T-helper 9 cell (primary cell): Measurements from ENCODE around the gene IGF1R.
A peak's percentile ranks its signal among the peaks of the same experiment; 100 is the strongest.
"Not testable (repeated sequence)": the region's sequence is repeated elsewhere in the genome, so short reads cannot be mapped to it uniquely, and the experiment has no call there.

Experiments
- DNase-seq: peaks from one replicate; pipeline ENCODE4 v3.0.0-alpha.2; 2020
- total RNA-seq, 2 donors: gene quantifications; one replicate each; lab custom pipeline; 2026; lab: John Stamatoyannopoulos, UW

The IGF1R gene
- 32.3 to 58.0 reads per million in 2 donors for total RNA-seq

DNA sequence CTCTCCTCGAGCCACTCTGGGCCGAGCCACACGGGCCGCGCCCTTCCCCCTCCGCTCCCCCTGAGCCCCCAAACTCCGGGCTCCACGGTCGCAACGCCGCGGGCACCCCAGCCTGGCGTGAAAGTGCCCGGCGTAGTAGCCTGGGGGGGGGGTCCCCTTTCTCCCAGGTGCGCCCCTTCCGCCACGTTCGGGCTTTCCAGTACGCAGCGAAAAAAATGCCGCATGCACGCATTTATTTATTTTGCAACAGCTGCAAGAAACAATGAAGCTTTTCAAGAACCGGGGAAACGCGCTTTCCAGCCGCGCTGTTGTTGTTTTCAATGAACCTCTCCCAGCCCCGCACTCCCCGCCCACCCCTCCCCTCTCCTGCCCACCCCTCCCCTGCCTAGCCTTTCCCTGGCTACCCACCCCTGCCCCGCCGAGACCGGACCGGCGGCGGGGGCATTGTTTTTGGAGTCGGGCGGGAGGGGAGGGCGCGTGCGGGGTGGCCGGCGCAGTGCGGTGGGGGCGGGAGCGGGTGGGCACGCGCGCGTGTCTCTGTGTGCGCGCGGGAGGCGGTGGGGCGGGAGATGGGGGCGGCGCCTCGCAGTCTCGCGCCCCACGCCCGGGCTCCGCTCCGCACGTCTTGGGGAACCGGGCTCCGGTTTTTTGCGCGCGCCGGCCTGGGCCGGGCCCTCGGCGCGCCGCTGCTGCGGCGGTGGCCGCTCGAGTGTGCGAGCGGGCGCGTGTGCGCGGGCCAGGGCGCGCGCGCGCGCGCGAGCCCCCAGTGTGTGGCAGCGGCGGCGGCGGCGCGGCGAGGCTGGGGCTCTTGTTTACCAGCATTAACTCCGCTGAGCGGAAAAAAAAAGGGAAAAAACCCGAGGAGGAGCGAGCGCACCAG lies at the start of gene IGF1R:
Gene IGF1R (plus strand): TSS at position 766 of the 880 bp plus-strand sequence. CDS start 1,043 bp downstream, outside the sequence.
- DNase-seq, result peak; percentile 73

DNA sequence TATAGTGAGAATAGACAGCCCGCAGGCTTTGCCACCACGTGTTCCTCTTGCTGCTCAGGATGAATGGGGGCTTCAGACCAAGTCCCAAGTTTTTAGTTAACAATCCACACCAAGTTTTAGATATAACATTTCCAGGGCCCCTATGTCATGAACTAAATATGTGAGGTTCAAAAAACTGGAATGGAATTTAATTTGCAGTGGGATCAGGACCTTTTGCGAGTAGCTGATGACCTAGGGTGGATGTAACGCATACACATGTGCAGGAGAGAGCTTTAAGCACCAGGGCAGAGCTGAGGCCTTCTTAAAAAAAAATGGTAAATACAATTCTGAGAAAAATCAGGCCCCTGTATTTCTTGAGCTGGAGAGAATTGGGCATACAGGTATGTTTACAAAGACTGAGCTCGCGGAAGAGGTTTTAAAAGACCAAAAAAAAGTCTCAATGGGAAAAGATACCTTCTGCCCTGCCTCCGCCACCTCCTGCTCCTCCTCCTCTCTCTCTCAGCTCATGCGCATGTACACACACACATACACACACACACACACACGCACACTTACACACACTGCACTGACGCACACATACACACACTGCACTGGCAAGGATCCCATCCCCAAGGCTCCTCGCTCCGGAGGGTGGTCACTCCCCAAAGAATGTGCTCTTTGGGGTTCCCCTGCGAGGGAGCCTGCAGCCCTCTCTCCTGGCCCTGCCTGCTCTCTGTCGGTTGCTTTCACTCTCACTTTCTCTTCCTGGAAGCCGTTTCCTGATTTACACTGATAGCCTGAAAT lies 48.2 kb upstream of the IGF1R start:
- no peak for DNase-seq

DNA sequence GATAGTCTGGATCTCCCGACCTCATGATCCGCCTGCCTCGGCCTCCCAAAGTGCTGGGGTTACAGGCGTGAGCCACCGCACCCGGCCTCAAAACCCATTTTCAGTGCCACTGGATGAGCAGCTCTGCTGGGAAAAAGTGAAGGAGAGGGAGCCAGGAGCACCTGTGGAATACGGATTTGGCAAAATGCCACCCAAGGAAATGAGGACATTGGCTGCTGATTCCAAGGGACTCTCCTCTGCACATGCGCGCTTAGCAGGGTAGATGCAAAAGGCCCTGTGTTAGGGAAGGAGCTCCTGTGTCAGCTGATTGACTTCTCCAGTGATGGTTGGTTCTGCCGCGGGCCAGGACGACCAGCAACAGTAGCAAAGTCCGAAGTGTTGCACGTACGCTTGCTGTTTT lies 43.4 kb upstream of the IGF1R start:
- no peak for DNase-seq

GRCh38 chr15:98609144-98609852 lies 39.0 kb upstream of the IGF1R start:
- DNase-seq, result no peak

GRCh38 chr15:98610991-98611390 lies 37.3 kb upstream of the IGF1R start:
- no peak for DNase-seq

- DNase-seq, result no peak
These were observed 36.5 kb upstream of the IGF1R start for GRCh38 chr15:98611808-98612207.

DNA sequence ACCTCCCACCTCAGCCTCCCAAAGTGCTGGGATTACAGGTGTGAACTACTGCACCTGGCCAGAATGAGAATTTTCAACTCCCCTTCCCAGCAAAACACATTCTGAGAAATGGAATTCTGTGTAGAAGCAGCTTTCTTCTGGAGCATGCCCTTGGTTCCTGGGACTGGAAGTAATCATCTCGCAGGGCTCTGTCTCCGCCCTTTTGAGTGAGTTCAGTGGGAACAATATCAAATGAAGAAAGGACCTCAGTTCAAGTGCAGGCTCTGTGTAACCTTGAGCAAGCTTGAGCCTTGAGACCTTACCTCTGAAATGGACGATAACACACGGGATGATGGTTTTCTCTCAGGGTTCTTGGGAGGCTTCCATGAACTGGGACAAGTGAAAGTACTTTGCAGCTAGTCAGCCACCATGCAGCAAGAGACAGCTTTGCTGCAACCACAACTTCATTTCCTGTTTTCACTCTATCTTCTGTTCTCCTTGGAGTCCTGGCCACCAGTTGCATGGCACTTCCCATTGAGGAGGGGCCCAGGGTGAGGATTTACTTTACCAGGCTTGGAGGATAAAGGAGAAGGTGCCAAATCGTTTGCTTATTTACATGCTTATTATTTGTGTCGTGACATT lies 35.7 kb upstream of the IGF1R start:
- DNase-seq, result no peak

DNA sequence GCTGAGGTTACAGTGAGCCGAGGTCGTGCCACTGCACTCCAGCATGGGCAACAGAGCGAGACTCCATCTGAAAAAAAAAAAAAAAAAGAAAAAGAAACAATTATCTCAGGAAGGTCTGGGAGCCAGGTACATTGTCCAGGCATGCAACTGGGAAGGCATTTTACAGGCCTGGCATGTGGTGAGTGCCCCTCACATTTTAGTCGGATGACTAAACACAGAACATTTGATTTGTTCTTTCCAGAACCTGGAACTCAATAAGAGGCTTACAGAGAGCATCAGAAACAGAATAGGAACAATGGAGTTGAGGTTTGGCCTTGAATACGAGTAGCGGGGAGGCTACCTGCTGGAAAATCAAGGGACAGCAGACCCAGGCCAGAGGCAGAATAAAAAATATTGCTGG lies 33.7 kb upstream of the IGF1R start:
- DNase-seq, result no peak

DNA sequence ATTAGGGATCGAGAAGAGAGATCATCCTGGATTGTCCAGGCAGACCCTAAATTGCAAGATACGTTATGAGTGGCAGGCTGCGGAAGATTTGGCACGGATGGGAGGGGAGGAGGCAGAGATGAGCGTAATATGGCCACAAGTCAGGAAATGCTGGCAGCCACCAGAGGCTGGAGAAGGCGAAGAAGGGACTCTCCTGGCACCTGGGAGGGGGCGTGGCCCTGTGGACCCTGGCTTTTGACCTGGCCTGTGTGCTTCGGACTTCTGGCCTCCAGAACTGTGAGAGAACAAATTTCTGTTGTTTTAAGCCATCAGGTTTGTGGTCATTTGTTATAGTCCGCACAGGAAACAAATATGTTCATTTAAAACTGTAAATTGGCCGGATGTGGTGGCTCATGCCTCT lies 31.9 kb upstream of the IGF1R start:
- DNase-seq, result no peak

DNA sequence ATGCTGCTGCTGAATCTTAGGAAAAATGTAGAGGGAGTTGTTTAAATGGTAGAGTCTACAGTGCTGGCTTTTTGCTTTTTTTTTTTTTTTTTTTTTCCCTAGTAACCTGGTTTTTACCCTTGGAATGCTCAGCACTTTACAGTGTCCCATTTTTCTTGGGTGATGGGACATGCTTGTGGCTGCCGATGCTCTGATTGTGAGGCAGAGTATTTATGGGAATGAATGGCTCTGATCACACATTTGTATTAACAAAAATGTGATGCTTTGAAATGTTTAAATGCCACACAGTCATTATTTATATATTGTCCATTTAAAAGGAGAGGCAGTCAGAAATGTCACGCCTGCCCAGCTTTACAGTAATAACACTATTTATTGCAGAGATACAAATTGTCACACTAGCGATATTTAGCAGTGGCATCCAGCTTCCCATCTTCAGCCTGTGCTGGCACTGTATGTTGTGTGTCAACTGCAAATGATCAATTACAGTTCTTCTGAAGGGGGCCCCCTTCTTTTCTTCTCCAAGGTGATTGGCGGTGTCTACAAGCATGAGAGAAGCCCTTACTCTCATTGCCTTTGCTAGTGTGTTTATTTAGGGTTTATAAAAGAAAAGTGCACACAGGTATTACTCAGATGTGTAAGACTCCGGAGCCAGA lies 30.9 kb upstream of the IGF1R start:
- no peak for DNase-seq

GRCh38 chr15:98618576-98618975 lies 29.8 kb upstream of the IGF1R start:
- not testable (repeated sequence) for DNase-seq

- no peak for DNase-seq
These were observed 28.3 kb upstream of the IGF1R start for GRCh38 chr15:98620020-98620419.

DNA sequence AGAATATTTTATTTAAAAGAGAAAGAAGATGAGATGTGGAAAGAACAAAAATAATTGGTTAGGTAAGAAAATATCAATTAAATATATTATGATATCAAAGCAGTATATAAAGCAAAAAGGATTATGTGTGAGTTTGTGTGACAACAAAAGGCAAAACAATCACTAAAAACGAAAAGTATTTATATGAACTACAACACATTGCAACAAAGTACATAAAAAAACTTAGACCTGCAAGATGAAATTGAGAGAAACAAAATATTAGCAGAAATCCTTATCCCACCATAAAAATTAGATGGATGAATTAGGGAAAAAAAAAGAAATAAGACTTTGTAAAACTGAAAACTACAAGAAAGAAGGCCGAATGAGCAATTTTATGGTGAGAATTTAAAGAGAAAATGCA lies 27.3 kb upstream of the IGF1R start:
- no peak for DNase-seq

DNA sequence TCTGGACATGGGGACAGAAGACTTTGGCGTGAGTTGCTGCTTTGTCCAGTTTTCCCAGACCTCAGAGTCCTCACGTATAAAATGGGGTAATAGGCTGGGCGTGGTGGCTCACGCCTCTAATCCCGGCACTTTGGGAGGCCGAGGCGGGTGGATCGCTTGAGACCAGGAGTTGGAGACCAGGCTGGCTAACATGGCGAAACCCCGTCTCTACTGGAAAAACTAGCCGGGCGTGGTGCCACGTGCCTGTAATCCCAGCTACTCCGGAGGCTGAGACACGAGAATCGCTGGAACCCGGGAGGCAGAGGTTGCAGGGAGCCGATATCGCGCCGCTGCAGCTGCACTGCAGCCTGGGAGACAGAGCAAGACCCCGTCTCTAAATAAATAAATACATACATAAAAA lies 22.7 kb upstream of the IGF1R start:
- DNase-seq, result no peak

GRCh38 chr15:98626153-98626552 lies 22.2 kb upstream of the IGF1R start:
- DNase-seq, result no peak

DNA sequence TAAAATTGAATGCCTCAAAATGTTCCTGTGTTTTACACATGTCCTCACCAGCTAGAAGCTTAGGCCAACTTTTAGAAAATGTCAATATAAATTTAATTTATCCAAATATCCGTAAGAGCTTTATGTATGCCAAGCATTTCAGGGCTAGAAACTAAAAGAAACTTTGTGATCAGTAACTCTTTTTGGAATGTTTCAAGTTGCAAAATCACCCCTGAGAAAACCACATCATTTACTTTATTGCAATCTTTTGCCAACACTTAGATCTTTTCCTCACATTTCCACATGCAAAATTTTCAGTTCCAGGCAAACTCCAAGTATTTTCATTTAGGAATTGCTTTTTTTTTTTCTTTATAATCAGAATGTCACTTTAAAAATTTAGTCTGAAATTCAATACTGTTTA lies 20.1 kb upstream of the IGF1R start:
- no peak for DNase-seq

- no peak for DNase-seq
These were observed 12.5 kb upstream of the IGF1R start for GRCh38 chr15:98635848-98636247.

- DNase-seq, result no peak
These were observed 5.2 kb upstream of the IGF1R start for GRCh38 chr15:98643115-98643514.

DNA sequence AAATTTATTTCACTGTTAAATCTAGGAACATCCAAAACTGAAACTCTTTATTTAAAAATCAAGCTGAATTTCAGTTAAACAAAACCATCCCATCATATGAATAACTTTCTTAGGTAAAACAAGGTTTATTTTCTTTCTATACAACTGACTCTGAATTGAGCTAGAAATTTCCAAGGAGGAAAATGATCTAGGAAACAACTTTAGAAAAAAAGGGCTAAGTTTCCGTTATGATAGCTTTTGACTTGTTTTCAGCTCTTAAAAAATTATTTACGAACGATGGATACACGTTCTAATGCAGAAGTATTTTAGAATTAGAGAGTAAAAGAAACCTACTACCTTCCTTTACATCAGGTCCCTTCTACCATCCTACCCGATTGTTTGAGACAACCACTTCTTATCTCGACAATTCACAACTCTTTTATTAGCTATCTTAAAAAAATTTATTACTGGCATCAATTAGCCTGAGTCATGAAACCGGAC lies 1.8 kb upstream of the IGF1R start:
- no peak for DNase-seq

GRCh38 chr15:98647026-98647773 lies 1.1 kb upstream of the IGF1R start:
- peak; percentile 37 for DNase-seq
